BJ (cell line): ENCODE data around the gene RASGEF1C. TPM values are rescaled to one million over a fixed set of nuclear protein-coding genes. Genes with fewer than 3 reads are reported as not detected.

ENCODE experiments used
- CTCF ChIA-PET: fragments of 350-600 bp; formaldehyde crosslinking; extraction: SDS; loops from one replicate; lab custom pipeline; 2021; ENCODE audit warnings: antibody characterized with exemption, inconsistent platforms; lab: Yijun Ruan, JAX
- POLR2A ChIA-PET: fragments of 300-600 bp; sonication (Branson Sonifier 250); formaldehyde crosslinking; extraction: SDS; loops from one replicate; lab custom pipeline; 2021; ENCODE audit warnings: antibody characterized with exemption; lab: Charles Lee
- DNase-seq: peaks from one replicate; pipeline ENCODE4 v3.0.0-alpha.2; 2011; ENCODE audit warnings: low read depth
- H3K27me3 ChIP-seq: 2 replicates; pipeline ENCODE4 v1.6.0; 2011; ENCODE audit warnings: low read length; ENCODE audit not compliant: control insufficient read depth, insufficient read depth
- H3K36me3 ChIP-seq: 2 replicates; pipeline ENCODE4 v1.5.1; 2011; ENCODE audit warnings: low read length; ENCODE audit not compliant: control insufficient read depth, insufficient read depth
- H3K4me3 ChIP-seq: 2 replicates; pipeline ENCODE4 v1.5.1; 2011; ENCODE audit warnings: low read depth, mild to moderate bottlenecking, control low read depth, low read length
- CTCF ChIP-seq: IDR thresholded peaks from 2 replicates; pipeline ENCODE4 v1.5.1; 2011; ENCODE audit warnings: low read depth, mild to moderate bottlenecking, control low read depth, inconsistent platforms, low read length, moderate library complexity; ENCODE audit not compliant: insufficient read depth
- polyA minus RNA-seq: library from RNA; depleted of rRNA, polyadenylated mRNA; stranded (reverse); fragments of >200 nt; gene quantifications from 2 replicates; pipeline ENCODE4 v1.2.3, GENCODE V29; 2011; rRNA and poly(A)+ RNA removed
- polyA plus RNA-seq: library from polyadenylated mRNA; depleted of rRNA; stranded (reverse); fragments of >200 nt; gene quantifications from 2 replicates; pipeline ENCODE4 v1.2.3, GENCODE V29; 2011; rRNA removed

The RASGEF1C gene
- polyA plus RNA-seq (not detected in 2 replicates), polyA minus RNA-seq (not detected in 2 replicates)

- no peaks in the 10 kb centered on the region for H3K36me3 ChIP-seq
- peaks cover 4% of the 10 kb centered on the region; the same call in 1 of the 2 replicates for H3K27me3 ChIP-seq
- ChIA-PET CTCF (interaction anchor here (0.6 to 2.4 kb wide), 7 partner anchors 10 to 263 kb away, joined by 3 to 8 read pairs (median 3); no protein-coding TSS in a partner anchor), POLR2A (no interaction called here)
- no peak for TF ChIP-seq CTCF
- no peak for DNase-seq
- H3K4me3 ChIP-seq: peak within 1 kb of the TSS; percentile 25
Observed at GRCh38 chr5:180209137-180209581, at the start of gene RASGEF1C. RASGEF1C (minus strand) TSS chr5:180209211; CDS start chr5:180138052, 71,159 bp downstream.

GRCh38 chr5:180253036-180253824 is 44.2 kb upstream of the RASGEF1C start:
- H3K36me3 ChIP-seq: peaks cover 9% of the 10 kb centered on the region
- ChIA-PET CTCF (no interaction called here), POLR2A (no interaction called here)
- TF ChIP-seq CTCF: no peak
- DNase-seq: no peak
- no peak overlapping the region for H3K4me3 ChIP-seq
- no peaks in the 10 kb centered on the region for H3K27me3 ChIP-seq

GRCh38 chr5:180251887-180252286 is 42.9 kb upstream of the RASGEF1C start:
- H3K27me3 ChIP-seq: no peaks in the 10 kb centered on the region
- CTCF ChIA-PET: no interaction called here
- no peak overlapping the region for H3K4me3 ChIP-seq
- H3K36me3 ChIP-seq: peaks cover 10% of the 10 kb centered on the region
- POLR2A ChIA-PET: no interaction called here
- no peak for DNase-seq
- TF ChIP-seq CTCF: no peak

GRCh38 chr5:180251141-180251540 is 42.1 kb upstream of the RASGEF1C start:
- no peak for DNase-seq
- Histone ChIP-seq H3K27me3 (no peaks in the 10 kb centered on the region), H3K36me3 (peaks cover 7% of the 10 kb centered on the region), H3K4me3 (no peak overlapping the region)
- no peak for TF ChIP-seq CTCF
- CTCF ChIA-PET: no interaction called here
- POLR2A ChIA-PET: no interaction called here

GRCh38 chr5:180250329-180250728 is 41.3 kb upstream of the RASGEF1C start:
- Histone ChIP-seq H3K4me3 (no peak overlapping the region), H3K27me3 (no peaks in the 10 kb centered on the region), H3K36me3 (peaks cover 7% of the 10 kb centered on the region)
- CTCF ChIA-PET: no interaction called here
- DNase-seq: no peak
- POLR2A ChIA-PET: no interaction called here
- no peak for TF ChIP-seq CTCF
